Thyroid gland (tissue), 4 donors: ENCODE data around the gene CD276. TPM values are rescaled to one million over a fixed set of nuclear protein-coding genes. Genes with fewer than 3 reads are reported as not detected.
"Not testable (repeated sequence)": the region's sequence is repeated elsewhere in the genome, so short reads cannot be mapped to it uniquely, and the experiment has no call there.

Experiments
- DNase-seq, 2 donors: peaks; one replicate each; pipeline ENCODE4 v3.0.0-alpha.2; 2019
- H3K27ac ChIP-seq, 3 donors: fragments of 200-600 bp; sonication (generic); 1 replicate in 2 of 3; 2 replicates in 1 of 3; pipeline ENCODE4 v1.5.1; 2016 to 2019; ENCODE audit warnings: mild to moderate bottlenecking in 1 of 3, moderate library complexity in 1 of 3
- H3K27me3 ChIP-seq: fragments of 200-600 bp; sonication (generic); one replicate; pipeline ENCODE4 v1.5.1; 2019
- H3K36me3 ChIP-seq, 2 donors: fragments of 200-600 bp; sonication (generic); one replicate each; pipeline ENCODE4 v1.5.1; 2016 to 2019
- H3K4me1 ChIP-seq, 2 donors: fragments of 200-600 bp; sonication (generic); one replicate each; pipeline ENCODE4 v1.5.1; 2017 to 2019
- H3K4me3 ChIP-seq, 3 donors: fragments of 200-600 bp; sonication (generic); replicated peaks in 1 of 3; 1 replicate in 2 of 3; 2 replicates in 1 of 3; pipeline ENCODE4 v1.5.1; 2016; ENCODE audit warnings: mild to moderate bottlenecking in 1 of 3
- H3K9me3 ChIP-seq: fragments of 200-600 bp; sonication (generic); one replicate; pipeline ENCODE4 v1.5.1; 2017
- CTCF ChIP-seq, 6 experiments: fragments of 200-600 bp in 3 of 6; fragments of 450-650 bp in 3 of 6; sonication (generic) in 3 of 6; IDR thresholded peaks; one replicate each; pipeline ENCODE4 v1.5.1; 2016 to 2019; ENCODE audit warnings: antibody characterized with exemption in 6 of 6, mild to moderate bottlenecking in 2 of 6, inconsistent platforms in 1 of 6, moderate library complexity in 1 of 6
- POLR2A ChIP-seq, 2 donors: fragments of 450-650 bp; IDR thresholded peaks; one replicate each; pipeline ENCODE4 v1.6.1; 2017; ENCODE audit warnings: antibody characterized with exemption in 2 of 2, mild to moderate bottlenecking in 2 of 2, moderate library complexity in 1 of 2
- WGBS, 2 donors: methylation state at CpG; one replicate each; pipeline ENCODE4 v1.1.5; 2017; 5-methylcytosine and 5-hydroxymethylcytosine counted together
- intact Hi-C: fragments of 100-400 bp; cut with DNase I; formaldehyde crosslinking; loops from one replicate; pipeline ENCODE4 v1.15.1; 2023
- total RNA-seq, 4 donors: library from RNA; depleted of rRNA; stranded (reverse); fragments of >200 nt; gene quantifications; one replicate each; pipeline ENCODE4 v1.2.3, GENCODE V29; 2016

Gene CD276
- total RNA-seq = 10 to 100 TPM; 22.6 to 39.5 (median 28.9) TPM

- peak within 1 kb of the TSS; percentile 58 to 87 (median 79) for H3K27ac ChIP-seq
- H3K9me3 ChIP-seq = no peaks in the 10 kb centered on the region
- H3K36me3 ChIP-seq = no peaks in the 10 kb centered on the region
- H3K4me3 ChIP-seq = peak within 1 kb of the TSS; percentile 54 to 97 (median 90)
- no peaks in the 10 kb centered on the region for H3K27me3 ChIP-seq
- peak; percentile 83 to 85 for DNase-seq
- peak in 1 of 2 donors; percentile 4 for TF ChIP-seq POLR2A (IDR thresholded peaks at IDR 0.05)
- peak in 1 of 6 experiments; percentile 14 for TF ChIP-seq CTCF (IDR thresholded peaks at IDR 0.05)
- intact Hi-C loops = no loop called here
- H3K4me1 ChIP-seq = peaks cover 7 to 34% of the 10 kb centered on the region in 2 donors
- 2 to 4% methylated on average over 8 to 14 of the region's 69 CpGs for WGBS, 2 donors
These were observed at the start of gene CD276 for GRCh38 chr15:73683777-73684580. TSS of gene CD276 (plus strand) at chr15:73684383. CDS start at chr15:73699640, 15,257 bp downstream.

DNA sequence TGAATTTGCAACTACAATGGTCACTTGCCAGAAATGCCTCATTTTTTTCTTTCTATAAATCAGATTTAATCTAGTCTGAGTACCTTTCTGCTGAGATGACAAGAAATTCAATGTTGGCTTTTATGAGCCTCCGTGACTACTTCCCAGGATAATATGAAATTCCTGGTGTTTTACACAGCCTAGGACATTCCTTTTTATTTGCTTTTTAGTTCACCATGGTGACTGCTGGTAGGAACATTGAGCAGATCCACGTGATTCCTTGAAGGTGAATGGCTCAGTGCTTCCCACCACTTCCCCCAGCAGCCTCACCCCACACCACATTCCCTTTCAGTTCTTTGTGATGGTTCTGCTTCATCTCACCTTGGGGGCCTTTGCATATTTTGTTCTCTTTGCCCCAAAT, 46.7 kb upstream of the CD276 start:
- H3K4me1 ChIP-seq = peaks cover 4 to 7% of the 10 kb centered on the region in 2 donors
- H3K27me3 ChIP-seq = no peaks in the 10 kb centered on the region
- intact Hi-C loops = loop anchor here (5.0 kb wide), 1 partner anchor 75 kb away; no protein-coding TSS in a partner anchor
- peak in 1 of 2 donors; percentile 25 for DNase-seq
- no peaks in the 10 kb centered on the region for H3K9me3 ChIP-seq
- H3K27ac ChIP-seq = no peak overlapping the region
- TF ChIP-seq CTCF (IDR thresholded peaks at IDR 0.05) (no peak), POLR2A (IDR thresholded peaks at IDR 0.05) (no peak)
- WGBS, 2 donors = 23 to 47% methylated on average over 2 of the region's 2 CpGs
- H3K4me3 ChIP-seq = no peak overlapping the region
- H3K36me3 ChIP-seq = no peaks in the 10 kb centered on the region

DNA sequence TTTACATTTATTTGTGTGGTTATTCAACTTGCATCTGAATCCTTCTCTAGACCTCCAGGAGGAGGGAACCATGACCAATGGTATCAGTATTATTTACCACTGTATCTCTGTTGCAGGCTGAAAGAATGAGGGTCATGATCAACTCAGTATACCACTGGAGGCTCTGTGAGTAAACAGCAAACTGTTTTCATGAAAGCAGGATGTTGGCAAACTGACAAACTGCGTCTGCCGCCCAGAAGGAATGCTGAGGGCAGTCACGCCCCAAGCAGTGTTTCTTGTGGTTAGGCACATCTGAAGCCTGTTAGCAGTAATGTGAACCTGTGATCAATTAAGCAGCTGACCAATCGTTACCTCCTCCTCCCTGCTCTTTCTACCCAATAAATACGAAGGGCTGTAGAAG, 44.7 kb upstream of the CD276 start:
- intact Hi-C loops = loop anchor here (5.0 kb wide), 1 partner anchor 77 kb away; no protein-coding TSS in a partner anchor
- not testable (repeated sequence) for H3K27me3 ChIP-seq
- WGBS, 2 donors = 67 to 68% methylated on average over 5 of the region's 5 CpGs

GRCh38 chr15:73647259-73648013, 36.7 kb upstream of the CD276 start:
- no peak for TF ChIP-seq POLR2A (IDR thresholded peaks at IDR 0.05)
- TF ChIP-seq CTCF (IDR thresholded peaks at IDR 0.05) = no peak
- no peaks in the 10 kb centered on the region for H3K9me3 ChIP-seq
- H3K36me3 ChIP-seq = no peaks in the 10 kb centered on the region
- H3K4me1 ChIP-seq = no peaks in the 10 kb centered on the region
- 82 to 83% methylated on average over 6 of the region's 6 CpGs for WGBS, 2 donors
- intact Hi-C loops = no loop called here
- no peak for DNase-seq
- H3K27ac ChIP-seq = no peak overlapping the region
- no peaks in the 10 kb centered on the region for H3K27me3 ChIP-seq
- H3K4me3 ChIP-seq = no peak overlapping the region

More for the DNA sequence above, 44.7 kb upstream of the CD276 start:
- not testable (repeated sequence) for H3K4me1 ChIP-seq, H3K4me3 ChIP-seq, H3K36me3 ChIP-seq, H3K27ac ChIP-seq, DNase-seq, H3K9me3 ChIP-seq

DNA sequence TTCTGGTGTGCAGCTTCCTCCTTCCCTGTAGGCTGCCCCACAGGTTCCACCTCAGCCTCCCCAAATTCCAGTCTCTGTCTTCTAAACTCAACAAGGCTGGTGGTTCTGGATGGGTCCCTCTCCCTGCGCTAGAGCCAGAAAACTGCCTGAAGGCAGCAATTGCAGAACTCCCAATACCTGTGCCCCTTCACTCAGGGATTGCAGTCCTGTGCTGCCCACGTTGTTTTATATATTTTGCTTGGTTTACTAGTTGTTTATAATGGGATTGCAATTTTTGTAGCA, 36.2 kb upstream of the CD276 start:
- DNase-seq = no peak
- Histone ChIP-seq H3K36me3 (no peaks in the 10 kb centered on the region), H3K4me1 (no peaks in the 10 kb centered on the region), H3K9me3 (no peaks in the 10 kb centered on the region), H3K27me3 (no peaks in the 10 kb centered on the region), H3K27ac (no peak overlapping the region), H3K4me3 (no peak overlapping the region)
- intact Hi-C loops = no loop called here
- 78 to 85% methylated on average over 2 of the region's 2 CpGs for WGBS, 2 donors
- TF ChIP-seq CTCF (IDR thresholded peaks at IDR 0.05) (no peak), POLR2A (IDR thresholded peaks at IDR 0.05) (no peak)
